ENCODE data around the gene ZNF705A. TPM values are rescaled to one million over a fixed set of nuclear protein-coding genes. Genes with fewer than 3 reads are reported as not detected.
A peak's percentile ranks its signal among the peaks of the same experiment; 100 is the strongest.
"Not testable (repeated sequence)": the region's sequence is repeated elsewhere in the genome, so short reads cannot be mapped to it uniquely, and the experiment has no call there.

The ZNF705A gene
- polyA plus RNA-seq (not detected in 3 replicates), polyA minus RNA-seq (not detected in 3 replicates)
- not detected for polyA plus RNA-seq (2011; ENCODE audit: low read depth)
- not detected in 2 replicates for polyA plus RNA-seq (2011; cell fraction: cytosol; rRNA removed)
- not detected in 2 replicates for polyA plus RNA-seq (2011; cell fraction: nucleus; rRNA removed)
- polyA plus RNA-seq (2012; ENCODE audit: low replicate concordance): not detected in 2 replicates
- polyA minus RNA-seq (2011; cell fraction: cytosol; rRNA and poly(A)+ RNA removed): not detected
- polyA minus RNA-seq (2011; cell fraction: nucleus; rRNA and poly(A)+ RNA removed): not detected in 2 replicates

- H2AFZ ChIP-seq (ENCODE audit: control insufficient read depth, low read length): peak within 1 kb of the TSS; percentile 84
- H3K4me3 ChIP-seq (ENCODE audit: control insufficient read depth in 2 of 3, extremely low read depth in 1 of 3, insufficient read depth in 2 of 3, low read depth in 1 of 3, low read length in 3 of 3): no peak within 1 kb of the TSS
- H3K36me3 ChIP-seq (ENCODE audit: control insufficient read depth in 2 of 2, extremely low read depth in 1 of 2, insufficient read depth in 2 of 2, low read length in 2 of 2): no peaks in the 10 kb centered on the region
- no peak within 1 kb of the TSS for H3K9ac ChIP-seq (ENCODE audit: control insufficient read depth, extremely low read depth, insufficient read depth, low read length)
- H3K4me1 ChIP-seq (ENCODE audit: control insufficient read depth, extremely low read depth, insufficient read depth, low read length): peaks cover 9% of the 10 kb centered on the region
- H3K9me1 ChIP-seq (ENCODE audit: control insufficient read depth, extremely low read depth, insufficient read depth, low read length): no peaks in the 10 kb centered on the region
- H3K27ac ChIP-seq (ENCODE audit: control insufficient read depth, insufficient read depth, low read length): peak within 1 kb of the TSS; percentile 56
- dilution Hi-C loops (cut with MboI; ENCODE audit: extremely low pct_ligation_motif_present, low sequenced_read_pairs): no loop called here
- peak; percentile 89 for FAIRE-seq
- H3K4me2 ChIP-seq (ENCODE audit: control insufficient read depth, extremely low read depth, insufficient read depth, low read depth, low read length): peak within 1 kb of the TSS; percentile 64
- no peaks in the 10 kb centered on the region for H4K20me1 ChIP-seq (ENCODE audit: control insufficient read depth, extremely low read depth, insufficient read depth, low read length)
- no peaks in the 10 kb centered on the region for H3K9me3 ChIP-seq (ENCODE audit: control insufficient read depth, low read depth, low read length)
- H3K27me3 ChIP-seq (ENCODE audit: control insufficient read depth, extremely low read depth, insufficient read depth, low read length): peaks cover 3% of the 10 kb centered on the region
- H3K79me2 ChIP-seq (ENCODE audit: control insufficient read depth, insufficient read depth, low read length): no peaks in the 10 kb centered on the region
- DNase-seq (ENCODE audit: low read depth, low spot score): no peak
- no peak for TF ChIP-seq EZH2 (IDR thresholded peaks at IDR 0.05; ENCODE audit: low read length)
- no peak for TF ChIP-seq CTCF (optimal IDR thresholded peaks at IDR 0.05 in 1 of 3, IDR thresholded peaks at IDR 0.05 in 1 of 3, conservative IDR thresholded peaks at IDR 0.05 in 1 of 3; ENCODE audit: extremely low read depth in 1 of 3, insufficient read depth in 2 of 3, low read length in 3 of 3)
Observed at GRCh38 chr12:8156845-8157244, at the start of gene ZNF705A. Gene ZNF705A, plus strand, starts transcription at chr12:8157015. Its CDS starts 15,611 bp downstream, at chr12:8172626.

DNA sequence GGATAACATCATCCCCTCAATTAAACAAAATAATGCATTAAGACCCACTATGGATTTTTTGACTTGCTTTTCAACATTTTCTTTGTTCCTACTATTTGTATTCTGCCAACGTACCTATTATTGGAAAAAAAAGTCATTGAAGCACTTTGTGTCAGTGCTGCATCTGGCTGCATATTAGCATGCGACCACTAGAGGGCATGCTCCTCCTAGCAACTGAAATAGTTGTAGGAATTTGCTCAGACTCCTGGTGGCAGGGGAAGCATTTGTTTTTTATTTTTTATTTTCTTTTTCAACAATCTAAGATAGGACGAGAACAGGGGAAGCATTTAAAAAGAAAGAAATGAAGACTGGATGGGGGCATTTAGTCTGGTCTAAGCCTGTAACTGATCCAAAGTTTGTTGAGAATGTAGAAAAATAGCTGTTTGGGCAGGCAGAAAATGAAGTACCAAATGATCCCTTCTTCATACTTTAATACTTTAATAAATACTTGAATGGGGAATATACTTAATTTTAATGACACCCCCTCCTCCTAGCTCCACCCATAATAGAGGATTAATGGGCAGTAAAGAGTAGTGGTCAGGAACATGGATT is 47.9 kb upstream of the ZNF705A start:
- H3K36me3 ChIP-seq (ENCODE audit: control insufficient read depth in 2 of 2, extremely low read depth in 1 of 2, insufficient read depth in 2 of 2, low read length in 2 of 2): no peaks in the 10 kb centered on the region
- no peaks in the 10 kb centered on the region for H4K20me1 ChIP-seq (ENCODE audit: control insufficient read depth, extremely low read depth, insufficient read depth, low read length)
- H3K79me2 ChIP-seq (ENCODE audit: control insufficient read depth, insufficient read depth, low read length): no peaks in the 10 kb centered on the region
- H3K4me1 ChIP-seq (ENCODE audit: control insufficient read depth, extremely low read depth, insufficient read depth, low read length): no peaks in the 10 kb centered on the region
- H3K9me1 ChIP-seq (ENCODE audit: control insufficient read depth, extremely low read depth, insufficient read depth, low read length): no peaks in the 10 kb centered on the region
- no peak overlapping the region for H3K27ac ChIP-seq (ENCODE audit: control insufficient read depth, insufficient read depth, low read length)
- no peak overlapping the region for H3K9ac ChIP-seq (ENCODE audit: control insufficient read depth, extremely low read depth, insufficient read depth, low read length)
- dilution Hi-C loops (cut with MboI; ENCODE audit: extremely low pct_ligation_motif_present, low sequenced_read_pairs): no loop called here
- H3K9me3 ChIP-seq (ENCODE audit: control insufficient read depth, low read depth, low read length): no peaks in the 10 kb centered on the region
- H3K4me3 ChIP-seq (ENCODE audit: control insufficient read depth in 2 of 3, extremely low read depth in 1 of 3, insufficient read depth in 2 of 3, low read depth in 1 of 3, low read length in 3 of 3): no peak overlapping the region
- TF ChIP-seq CTCF (optimal IDR thresholded peaks at IDR 0.05 in 1 of 3, IDR thresholded peaks at IDR 0.05 in 1 of 3, conservative IDR thresholded peaks at IDR 0.05 in 1 of 3; ENCODE audit: extremely low read depth in 1 of 3, insufficient read depth in 2 of 3, low read length in 3 of 3) (peak; percentile 86 to 98 (median 90)), EZH2 (IDR thresholded peaks at IDR 0.05; ENCODE audit: low read length) (no peak)
- peak overlapping the region; percentile 40 for H2AFZ ChIP-seq (ENCODE audit: control insufficient read depth, low read length)
- FAIRE-seq: peak; percentile 67
- peak; percentile 11 for DNase-seq (ENCODE audit: low read depth, low spot score)
- peak overlapping the region; percentile 48 for H3K4me2 ChIP-seq (ENCODE audit: control insufficient read depth, extremely low read depth, insufficient read depth, low read depth, low read length)
- H3K27me3 ChIP-seq (ENCODE audit: control insufficient read depth, extremely low read depth, insufficient read depth, low read length): no peaks in the 10 kb centered on the region

DNA sequence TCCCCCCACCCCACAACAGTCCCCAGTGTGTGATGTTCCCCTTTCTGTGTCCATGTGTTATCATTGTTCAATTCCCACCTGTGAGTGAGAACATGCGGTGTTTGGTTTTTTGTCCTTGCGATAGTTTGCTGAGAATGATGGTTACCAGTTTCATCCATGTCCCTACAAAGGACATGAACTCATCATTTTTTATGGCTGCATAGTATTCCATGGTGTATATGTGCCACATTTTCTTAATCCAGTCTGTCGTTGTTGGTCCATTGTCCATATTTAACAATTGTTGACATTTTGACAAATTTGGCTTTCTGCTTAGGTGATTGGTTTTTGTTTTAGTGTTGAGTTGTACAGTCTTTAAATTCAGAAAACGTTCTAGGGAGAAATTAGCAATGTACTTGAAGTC is 43.7 kb upstream of the ZNF705A start:
- H3K4me3 ChIP-seq (ENCODE audit: control insufficient read depth in 2 of 3, extremely low read depth in 1 of 3, insufficient read depth in 2 of 3, low read depth in 1 of 3, low read length in 3 of 3); H3K9ac ChIP-seq (ENCODE audit: control insufficient read depth, extremely low read depth, insufficient read depth, low read length); H4K20me1 ChIP-seq (ENCODE audit: control insufficient read depth, extremely low read depth, insufficient read depth, low read length); H3K36me3 ChIP-seq (ENCODE audit: control insufficient read depth in 2 of 2, extremely low read depth in 1 of 2, insufficient read depth in 2 of 2, low read length in 2 of 2); H3K79me2 ChIP-seq (ENCODE audit: control insufficient read depth, insufficient read depth, low read length); H3K4me1 ChIP-seq (ENCODE audit: control insufficient read depth, extremely low read depth, insufficient read depth, low read length); H3K4me2 ChIP-seq (ENCODE audit: control insufficient read depth, extremely low read depth, insufficient read depth, low read depth, low read length); FAIRE-seq; H2AFZ ChIP-seq (ENCODE audit: control insufficient read depth, low read length); H3K9me1 ChIP-seq (ENCODE audit: control insufficient read depth, extremely low read depth, insufficient read depth, low read length); H3K27ac ChIP-seq (ENCODE audit: control insufficient read depth, insufficient read depth, low read length); H3K9me3 ChIP-seq (ENCODE audit: control insufficient read depth, low read depth, low read length); DNase-seq (ENCODE audit: low read depth, low spot score); dilution Hi-C loops (cut with MboI; ENCODE audit: extremely low pct_ligation_motif_present, low sequenced_read_pairs); H3K27me3 ChIP-seq (ENCODE audit: control insufficient read depth, extremely low read depth, insufficient read depth, low read length): not testable (repeated sequence)

Data from keratinocyte (primary cell).